IPS DF 4.7 (cell line): ENCODE results near the gene GSK3B.
"Not testable (repeated sequence)": the region's sequence is repeated elsewhere in the genome, so short reads cannot be mapped to it uniquely, and the experiment has no call there.

Source experiments
- DNase-seq: peaks from one replicate; pipeline ENCODE4 v3.0.0-alpha.2; 2013; ENCODE audit warnings: low spot score; ENCODE audit errors: extremely low read depth

The GSK3B gene

DNA sequence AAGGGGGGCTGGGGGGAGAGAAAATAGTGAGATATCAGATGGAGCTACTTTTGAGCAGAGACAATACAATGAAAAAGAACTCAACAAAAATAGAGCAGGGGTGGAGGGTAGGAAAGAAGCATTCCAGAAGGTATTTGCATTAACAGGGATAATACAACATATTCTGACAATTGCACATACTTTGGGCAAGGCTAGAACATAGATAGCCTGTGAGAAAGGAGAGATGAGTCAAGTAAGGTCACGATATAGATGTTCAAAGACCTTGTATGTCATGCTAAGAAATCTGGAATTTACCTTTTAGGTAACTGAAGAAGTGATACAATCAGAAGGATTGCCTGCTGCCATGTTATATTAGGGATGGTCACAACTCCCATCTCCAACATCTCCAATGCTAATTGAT, 155.2 kb downstream of the GSK3B start:
- DNase-seq, result no peak

GRCh38 chr3:119937229-119937628, 157.0 kb downstream of the GSK3B start:
- no peak for DNase-seq

GRCh38 chr3:119934249-119934648, 160.0 kb downstream of the GSK3B start:
- no peak for DNase-seq

DNA sequence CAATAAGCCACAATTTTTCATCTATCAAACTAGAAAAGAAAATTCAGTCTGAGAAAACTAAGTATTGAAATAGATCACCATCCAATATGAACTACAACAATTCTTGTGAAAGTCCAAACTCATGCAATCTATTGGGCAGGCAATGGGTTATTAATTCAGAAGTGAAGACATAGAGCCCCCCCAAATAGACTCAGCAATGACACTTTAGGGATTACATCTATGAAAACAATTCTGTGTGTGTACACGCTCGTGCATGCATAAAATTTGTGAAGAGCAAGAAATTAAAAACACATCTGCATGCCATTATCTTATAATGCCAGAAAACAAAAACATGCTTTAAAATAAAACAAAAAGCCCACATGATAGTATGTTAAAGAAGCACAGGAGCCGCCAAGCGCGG, 161.0 kb downstream of the GSK3B start:
- no peak for DNase-seq

DNA sequence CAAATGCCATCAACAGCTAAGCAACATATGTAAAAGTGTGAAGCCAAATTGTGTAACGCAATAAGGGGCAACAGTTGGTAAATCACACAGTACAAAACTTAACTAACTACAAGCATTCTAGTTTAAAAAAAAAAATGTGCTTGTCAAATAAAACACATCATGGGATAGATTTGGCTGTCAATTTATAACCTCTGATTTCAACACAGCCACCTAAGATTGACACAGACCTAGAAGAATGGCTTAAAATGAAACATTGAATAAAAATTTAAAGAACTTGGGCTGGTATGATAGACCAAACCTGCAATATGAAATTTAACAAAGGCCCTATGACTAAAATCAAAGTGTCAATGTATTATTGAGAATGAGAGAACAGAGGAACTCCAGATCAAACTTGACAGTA, 164.0 kb downstream of the GSK3B start:
- DNase-seq, result no peak

- DNase-seq, result no peak
These were observed 167.1 kb downstream of the GSK3B start for GRCh38 chr3:119927190-119927589.

- no peak for DNase-seq
These were observed 169.8 kb downstream of the GSK3B start for GRCh38 chr3:119924111-119925094.

- DNase-seq, result no peak
These were observed 175.0 kb downstream of the GSK3B start for GRCh38 chr3:119918992-119919933.

GRCh38 chr3:119913021-119913420, 181.2 kb downstream of the GSK3B start:
- DNase-seq, result no peak

DNA sequence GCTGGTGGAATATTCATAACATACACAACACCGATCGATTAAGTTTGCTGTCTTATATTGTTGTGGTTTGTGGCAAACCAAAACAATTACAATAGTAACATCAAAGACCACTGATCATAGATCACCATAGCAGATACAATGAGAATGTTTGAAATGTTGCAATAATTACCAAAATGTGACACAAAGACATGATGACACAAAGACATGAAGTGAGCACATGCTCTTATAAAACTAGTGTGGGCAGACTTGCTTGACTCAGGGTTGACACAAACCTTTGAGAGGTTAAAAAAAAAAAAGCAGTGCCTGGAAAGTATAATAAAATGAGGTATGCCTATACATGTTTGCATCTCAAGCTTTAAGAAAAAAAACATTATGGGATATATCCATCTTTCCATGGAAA, 182.0 kb downstream of the GSK3B start:
- DNase-seq, result no peak

DNA sequence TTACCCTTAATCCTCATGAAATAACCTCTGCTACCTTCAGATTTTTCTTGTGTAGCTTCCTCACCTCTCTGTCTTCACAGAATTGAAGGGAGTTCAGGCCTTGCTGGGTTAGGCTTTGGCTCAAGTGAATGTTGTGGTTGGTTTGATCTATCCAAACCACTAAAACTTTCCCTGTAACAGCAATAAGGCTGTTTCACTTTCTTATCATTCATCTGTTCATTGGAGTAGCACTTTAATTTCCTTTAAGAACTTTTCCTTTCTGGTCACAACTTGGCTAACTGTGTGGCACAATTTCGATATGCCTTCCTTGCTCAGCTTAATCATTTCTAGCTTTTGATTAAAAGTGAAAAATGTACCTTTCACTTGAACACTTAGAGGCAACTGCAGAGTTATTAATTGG, 182.5 kb downstream of the GSK3B start:
- DNase-seq, result no peak

DNA sequence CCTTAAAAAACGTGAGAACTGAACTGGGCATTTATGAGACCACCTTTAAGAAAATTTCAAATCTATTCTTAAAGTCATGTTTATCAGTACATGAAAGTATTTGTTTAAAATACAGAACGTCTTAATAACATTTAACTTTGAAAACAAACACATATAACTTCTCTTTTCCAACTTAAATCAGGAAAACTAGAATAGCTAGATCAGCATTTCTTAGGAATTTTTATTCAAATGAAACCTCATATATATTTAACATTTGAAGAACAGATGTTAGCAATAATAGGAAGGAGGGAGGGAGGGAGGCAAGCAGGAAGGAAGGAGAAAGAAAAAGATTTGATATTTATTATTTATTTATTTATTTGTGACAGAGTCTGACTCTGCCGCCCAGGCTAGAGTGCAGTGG, 192.2 kb downstream of the GSK3B start:
- no peak for DNase-seq

DNA sequence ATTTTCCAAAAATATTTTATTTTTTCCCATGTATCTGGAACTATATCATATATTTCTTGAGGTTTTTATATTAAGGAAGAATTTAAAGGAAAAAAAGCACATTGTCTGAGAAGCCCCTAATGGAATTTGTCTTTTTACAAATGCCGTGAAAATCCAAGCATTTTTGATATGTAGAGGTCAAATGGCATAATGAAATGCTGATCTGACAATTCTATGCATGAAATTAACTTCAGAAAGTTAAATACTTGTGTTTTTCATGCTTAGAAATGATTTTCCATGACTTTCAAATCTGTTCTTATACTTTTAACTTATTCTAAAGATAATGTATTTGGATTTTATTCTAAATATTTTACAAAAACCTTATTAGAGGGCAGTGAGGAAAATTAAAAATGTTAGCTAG, 193.1 kb downstream of the GSK3B start:
- DNase-seq, result no peak

DNA sequence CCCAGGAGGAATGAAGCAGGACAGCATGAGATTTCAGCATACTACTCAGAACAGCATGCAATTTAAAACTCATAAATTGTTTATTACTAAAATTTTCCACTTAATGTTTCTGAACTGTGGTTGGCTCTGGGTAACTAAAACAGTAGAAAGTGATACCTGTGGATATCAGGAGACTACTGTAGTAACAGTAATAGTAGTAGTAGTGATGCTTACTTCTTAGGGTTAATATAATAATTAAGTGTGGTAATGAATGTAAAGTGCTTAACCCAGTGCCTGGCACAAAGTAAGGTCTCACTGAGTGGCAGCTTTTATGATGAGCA, 195.1 kb downstream of the GSK3B start:
- DNase-seq, result no peak

DNA sequence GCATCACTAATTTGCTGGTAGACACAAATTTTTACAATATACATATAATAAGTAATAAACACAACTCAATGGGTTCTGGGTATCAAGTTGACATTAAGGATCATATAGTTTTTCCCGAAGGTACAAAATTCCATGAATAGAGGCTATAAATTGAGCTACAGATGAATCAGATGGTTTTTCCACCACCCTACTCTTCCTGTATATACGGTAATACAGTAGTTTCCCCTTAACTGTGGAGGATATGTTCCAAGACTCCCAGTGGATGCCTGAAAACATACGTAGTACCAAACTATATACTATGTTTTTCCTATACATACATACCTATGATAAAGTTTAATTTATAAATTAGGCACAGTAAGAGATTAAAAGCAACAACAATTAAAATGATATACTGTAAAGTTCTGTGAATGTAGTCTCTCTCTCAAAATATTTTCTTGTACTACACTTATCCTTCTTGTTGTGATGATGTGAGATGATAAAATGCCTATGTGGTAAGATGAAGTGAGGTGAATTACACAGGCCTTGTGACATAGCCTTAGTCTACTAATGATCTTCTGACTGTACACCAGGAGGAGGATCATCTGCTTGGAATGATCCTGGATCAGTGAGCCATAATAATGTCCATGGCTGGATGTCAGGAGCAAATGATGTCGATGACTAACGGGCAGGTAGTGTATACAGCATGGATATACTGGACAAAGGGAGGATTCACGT, 195.6 kb downstream of the GSK3B start:
- no peak for DNase-seq

GRCh38 chr3:119894195-119894594, 200.1 kb downstream of the GSK3B start:
- no peak for DNase-seq

DNA sequence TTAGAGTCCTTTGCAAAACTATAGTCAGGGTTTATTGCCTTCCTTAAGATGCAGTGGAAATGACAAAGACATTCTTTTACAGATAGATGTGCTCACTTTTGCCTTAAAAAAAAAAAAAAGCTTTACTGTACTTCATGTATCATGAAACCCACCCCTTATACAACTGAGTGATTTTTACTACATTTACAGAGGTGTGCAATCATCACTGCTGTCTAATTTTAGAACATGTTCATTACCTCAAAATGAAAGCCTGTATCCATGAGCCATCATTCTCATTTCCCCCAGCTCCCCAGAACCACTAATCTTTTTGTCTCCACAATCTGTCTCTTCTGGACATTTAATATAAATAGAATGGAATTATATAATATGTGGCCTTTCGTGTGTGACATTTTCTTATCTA, 200.5 kb downstream of the GSK3B start:
- DNase-seq, result no peak

GRCh38 chr3:119891944-119892721, 202.1 kb downstream of the GSK3B start:
- DNase-seq, result peak; percentile 28

DNA sequence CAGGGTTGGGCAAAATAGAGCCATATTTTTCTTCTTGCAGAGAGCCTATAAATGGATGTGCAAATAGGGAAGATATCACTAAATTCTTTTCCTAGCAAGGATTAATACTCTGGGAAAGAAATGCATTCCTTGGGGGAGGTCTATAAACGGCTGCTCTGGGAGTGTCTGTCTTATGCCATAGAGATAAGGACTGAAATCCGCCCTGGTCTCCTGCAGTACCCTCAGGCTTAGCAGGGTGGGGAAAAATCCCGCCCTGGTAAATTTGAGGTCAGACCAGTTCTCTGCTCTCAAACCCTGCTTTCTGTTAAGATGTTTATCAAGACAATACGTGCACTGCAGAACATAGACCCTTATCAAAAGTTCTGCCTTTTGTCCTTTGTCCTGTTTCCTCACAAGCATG, 205.6 kb downstream of the GSK3B start:
- DNase-seq, result not testable (repeated sequence)

DNA sequence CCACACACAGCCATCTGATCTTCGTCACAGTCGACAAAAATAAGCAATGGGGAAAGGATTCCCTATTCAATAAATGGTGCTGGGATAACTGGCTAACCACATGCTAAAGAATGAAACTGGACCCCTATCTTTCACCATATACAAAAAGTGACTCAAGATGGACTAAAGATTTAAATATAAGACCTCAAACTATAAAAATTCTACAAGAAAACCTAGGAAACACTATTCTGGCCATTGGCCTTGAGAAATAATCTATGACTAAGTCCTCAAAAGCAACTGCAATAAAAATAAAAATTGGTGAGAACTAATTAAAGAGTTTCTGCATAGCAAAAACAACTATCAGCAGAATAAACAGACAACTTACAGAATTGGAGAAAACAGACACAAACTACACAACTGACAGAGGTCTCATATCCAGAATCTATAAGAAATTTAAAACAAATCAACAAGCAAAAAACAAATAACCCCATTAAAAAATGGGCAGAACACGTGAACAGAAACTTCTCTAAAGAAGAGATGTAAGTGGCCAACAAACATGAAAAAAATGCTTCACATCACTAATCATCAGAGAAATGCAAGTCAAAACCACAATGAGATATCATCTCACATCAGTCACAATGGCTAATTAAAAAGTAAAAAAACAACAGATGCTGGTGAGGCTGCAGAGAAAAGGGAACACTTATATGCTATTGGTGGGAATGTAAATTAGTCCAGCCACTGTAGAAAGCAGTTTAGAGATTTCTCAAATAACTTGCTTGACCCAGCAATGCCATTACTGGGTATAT, 208.3 kb downstream of the GSK3B start:
- DNase-seq, result no peak
